SJSA1 (cell line): ENCODE data around the gene CFAP77. TPM values are rescaled to one million over a fixed set of nuclear protein-coding genes. Genes with fewer than 3 reads are reported as not detected.

Experiments used
- DNase-seq, 2 experiments: peaks; one replicate each; pipeline ENCODE4 v3.0.0-alpha.2; 2015 to 2020; ENCODE audit warnings: low spot score in 2 of 2, low read depth in 1 of 2
- H3K27ac ChIP-seq: fragments of 250-450 bp; sonication (Bioruptor Pico); 2 replicates; pipeline ENCODE4 v1.5.1; 2020; ENCODE audit warnings: mild to moderate bottlenecking, moderate library complexity
- H3K27me3 ChIP-seq: fragments of 250-450 bp; sonication (Bioruptor Pico); replicated peaks from 2 replicates; pipeline ENCODE4 v1.5.1; 2020; ENCODE audit warnings: mild to moderate bottlenecking, moderate library complexity
- H3K36me3 ChIP-seq: fragments of 250-450 bp; sonication (Bioruptor Pico); 2 replicates; pipeline ENCODE4 v1.5.1; 2020; ENCODE audit warnings: mild to moderate bottlenecking
- H3K4me1 ChIP-seq: fragments of 250-450 bp; sonication (Bioruptor Pico); replicated peaks from 2 replicates; pipeline ENCODE4 v1.6.1; 2021; ENCODE audit warnings: mild to moderate bottlenecking
- H3K4me3 ChIP-seq: fragments of 250-450 bp; sonication (Bioruptor Pico); 2 replicates; pipeline ENCODE4 v1.5.1; 2020; ENCODE audit warnings: mild to moderate bottlenecking
- H3K9me3 ChIP-seq: fragments of 250-450 bp; sonication (Bioruptor Pico); replicated peaks from 2 replicates; pipeline ENCODE4 v1.5.1; 2020; ENCODE audit warnings: mild to moderate bottlenecking
- total RNA-seq: library from RNA; depleted of rRNA; stranded (reverse); fragments of >200 nt; shearing (Covaris generic); gene quantifications from 2 replicates; pipeline ENCODE4 v1.2.3, GENCODE V29; 2014

CFAP77 gene
- total RNA-seq, 1 experiment from 2014 or later = 0.42 TPM

DNA sequence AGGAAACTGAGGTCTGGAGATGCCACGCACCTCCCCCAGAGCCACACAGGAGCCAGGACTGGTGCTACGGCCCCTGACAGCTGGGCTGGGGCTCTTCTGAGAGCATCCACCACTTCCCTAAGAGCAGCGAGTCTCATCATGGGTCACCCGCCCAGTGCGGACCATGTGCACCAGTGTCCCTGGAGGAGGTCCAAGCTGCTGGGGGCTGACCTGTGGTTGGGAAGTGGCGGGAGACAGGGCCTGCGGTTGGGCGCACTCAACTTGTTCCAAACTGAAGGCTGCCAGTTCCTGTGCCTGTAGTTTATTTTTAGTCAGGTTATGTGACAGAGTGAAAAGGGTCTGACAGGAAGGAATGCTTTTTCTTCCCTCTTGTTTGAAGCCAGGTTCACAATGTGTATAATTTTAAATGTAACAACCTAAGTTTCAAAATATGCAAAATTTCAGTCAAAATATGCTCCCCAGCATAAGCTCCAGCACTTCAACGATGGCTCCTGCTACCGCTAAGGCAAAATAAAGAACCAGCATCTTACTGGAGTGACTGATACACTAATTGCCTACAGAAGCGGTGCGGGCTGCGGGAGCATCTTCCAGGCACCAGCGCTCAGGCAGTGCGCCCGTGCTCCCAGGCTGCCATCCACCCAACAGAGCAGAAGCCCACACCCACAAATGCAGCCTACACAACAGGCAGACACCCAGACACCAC is 187.2 kb downstream of the CFAP77 start:
- H3K27ac ChIP-seq = no peak overlapping the region
- no peaks in the 10 kb centered on the region for H3K27me3 ChIP-seq
- H3K4me1 ChIP-seq = no peaks in the 10 kb centered on the region
- H3K4me3 ChIP-seq = no peak overlapping the region
- no peak for DNase-seq
- H3K9me3 ChIP-seq = no peaks in the 10 kb centered on the region
- H3K36me3 ChIP-seq = peaks cover 16% of the 10 kb centered on the region

- Histone ChIP-seq H3K27ac (no peak overlapping the region), H3K27me3 (no peaks in the 10 kb centered on the region), H3K9me3 (no peaks in the 10 kb centered on the region), H3K36me3 (peaks cover 12% of the 10 kb centered on the region), H3K4me1 (no peaks in the 10 kb centered on the region), H3K4me3 (no peak overlapping the region)
- no peak for DNase-seq
Observed at GRCh38 chr9:132600326-132600984, 190.4 kb downstream of the CFAP77 start.

DNA sequence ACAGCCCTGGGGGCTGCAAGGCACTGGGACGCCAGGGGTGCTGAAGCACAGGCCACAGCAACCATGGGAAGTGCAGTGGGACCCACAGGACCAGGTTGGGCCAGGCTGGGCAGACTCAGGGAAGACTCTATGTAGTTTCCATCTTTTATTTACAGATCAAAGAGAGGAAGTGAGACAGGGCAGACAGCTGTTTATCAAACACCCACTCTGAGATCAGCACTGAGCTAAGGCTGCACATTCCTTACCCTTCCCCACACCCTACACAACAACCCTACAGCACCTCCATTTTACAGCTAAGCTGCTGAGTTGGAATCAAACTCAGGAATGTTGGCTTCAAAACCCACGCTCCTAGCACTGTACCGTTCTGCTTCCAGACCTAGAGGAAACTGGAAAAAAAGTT is 192.2 kb downstream of the CFAP77 start:
- Histone ChIP-seq H3K27me3 (no peaks in the 10 kb centered on the region), H3K9me3 (no peaks in the 10 kb centered on the region), H3K27ac (no peak overlapping the region), H3K4me3 (no peak overlapping the region), H3K4me1 (no peaks in the 10 kb centered on the region), H3K36me3 (peaks cover 19% of the 10 kb centered on the region)
- no peak for DNase-seq

DNA sequence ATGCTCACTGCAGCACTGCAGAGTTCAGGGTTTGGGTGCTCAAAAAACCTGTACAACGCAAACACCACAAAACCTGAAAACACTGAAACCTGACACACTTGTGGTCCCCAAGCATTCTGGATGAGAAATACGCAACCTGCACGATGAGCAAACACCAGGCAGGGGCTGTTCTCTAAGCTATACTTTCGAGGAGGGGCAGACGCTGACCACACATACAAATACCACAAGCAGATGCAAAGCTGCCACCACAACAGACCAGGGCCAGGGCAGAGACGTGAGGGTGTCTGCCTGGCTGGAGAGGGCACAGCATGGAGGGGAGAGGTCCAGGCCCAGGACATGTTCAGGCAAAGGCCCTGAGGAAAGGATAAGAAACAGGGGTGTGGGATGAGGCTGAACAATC is 195.4 kb downstream of the CFAP77 start:
- Histone ChIP-seq H3K9me3 (no peaks in the 10 kb centered on the region), H3K27me3 (no peaks in the 10 kb centered on the region), H3K36me3 (peaks cover 18% of the 10 kb centered on the region), H3K4me3 (no peak overlapping the region), H3K4me1 (peaks cover 10% of the 10 kb centered on the region), H3K27ac (no peak overlapping the region)
- DNase-seq = no peak

- DNase-seq = no peak
- Histone ChIP-seq H3K4me1 (peaks cover 10% of the 10 kb centered on the region), H3K4me3 (no peak overlapping the region), H3K27me3 (no peaks in the 10 kb centered on the region), H3K27ac (no peak overlapping the region), H3K9me3 (no peaks in the 10 kb centered on the region), H3K36me3 (peaks cover 25% of the 10 kb centered on the region)
Observed at GRCh38 chr9:132606066-132606465, 196.1 kb downstream of the CFAP77 start.

GRCh38 chr9:132609184-132609583 is 199.2 kb downstream of the CFAP77 start:
- no peaks in the 10 kb centered on the region for H3K9me3 ChIP-seq
- peaks cover 10% of the 10 kb centered on the region for H3K4me1 ChIP-seq
- H3K36me3 ChIP-seq = peaks cover 28% of the 10 kb centered on the region
- DNase-seq = no peak
- no peak overlapping the region for H3K27ac ChIP-seq
- H3K4me3 ChIP-seq = no peak overlapping the region
- H3K27me3 ChIP-seq = no peaks in the 10 kb centered on the region

- Histone ChIP-seq H3K27ac (no peak overlapping the region), H3K4me3 (no peak overlapping the region), H3K36me3 (peaks cover 32% of the 10 kb centered on the region), H3K4me1 (peaks cover 10% of the 10 kb centered on the region), H3K9me3 (no peaks in the 10 kb centered on the region), H3K27me3 (no peaks in the 10 kb centered on the region)
- peak; percentile 59 to 71 for DNase-seq
Observed at GRCh38 chr9:132609829-132610228, 199.8 kb downstream of the CFAP77 start.

- H3K27me3 ChIP-seq = no peaks in the 10 kb centered on the region
- H3K4me3 ChIP-seq = no peak overlapping the region
- peaks cover 10% of the 10 kb centered on the region for H3K4me1 ChIP-seq
- no peak for DNase-seq
- peaks cover 38% of the 10 kb centered on the region for H3K36me3 ChIP-seq
- H3K27ac ChIP-seq = no peak overlapping the region
- H3K9me3 ChIP-seq = no peaks in the 10 kb centered on the region
Observed at GRCh38 chr9:132610661-132611060, 200.7 kb downstream of the CFAP77 start.

DNA sequence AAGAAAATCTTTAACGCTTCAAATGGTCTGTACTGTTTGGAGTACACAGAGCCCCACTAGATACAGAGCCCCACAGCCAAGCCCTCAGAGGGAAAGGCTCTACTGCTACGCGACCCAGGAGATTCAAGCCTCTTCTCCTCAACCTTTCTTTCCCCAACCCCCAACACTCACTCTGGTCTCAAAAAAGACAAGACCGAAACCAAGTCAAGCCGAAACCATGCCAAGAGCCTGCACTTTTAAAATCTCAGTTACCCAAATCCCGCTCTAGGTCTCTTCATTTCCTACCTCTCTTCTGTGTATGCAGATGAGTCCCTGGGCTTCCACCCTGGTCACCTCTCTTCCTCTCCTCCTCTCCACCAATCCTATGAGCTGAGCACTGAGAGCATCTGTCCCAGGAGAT is 204.3 kb downstream of the CFAP77 start:
- DNase-seq = no peak
- H3K9me3 ChIP-seq = no peaks in the 10 kb centered on the region
- no peak overlapping the region for H3K4me3 ChIP-seq
- H3K27me3 ChIP-seq = no peaks in the 10 kb centered on the region
- peaks cover 57% of the 10 kb centered on the region for H3K36me3 ChIP-seq
- H3K4me1 ChIP-seq = peaks cover 10% of the 10 kb centered on the region
- no peak overlapping the region for H3K27ac ChIP-seq

- DNase-seq = no peak
- no peak overlapping the region for H3K27ac ChIP-seq
- H3K27me3 ChIP-seq = no peaks in the 10 kb centered on the region
- peaks cover 56% of the 10 kb centered on the region for H3K36me3 ChIP-seq
- no peak overlapping the region for H3K4me3 ChIP-seq
- no peaks in the 10 kb centered on the region for H3K9me3 ChIP-seq
- H3K4me1 ChIP-seq = no peaks in the 10 kb centered on the region
Observed at GRCh38 chr9:132615774-132616173, 205.8 kb downstream of the CFAP77 start.

DNA sequence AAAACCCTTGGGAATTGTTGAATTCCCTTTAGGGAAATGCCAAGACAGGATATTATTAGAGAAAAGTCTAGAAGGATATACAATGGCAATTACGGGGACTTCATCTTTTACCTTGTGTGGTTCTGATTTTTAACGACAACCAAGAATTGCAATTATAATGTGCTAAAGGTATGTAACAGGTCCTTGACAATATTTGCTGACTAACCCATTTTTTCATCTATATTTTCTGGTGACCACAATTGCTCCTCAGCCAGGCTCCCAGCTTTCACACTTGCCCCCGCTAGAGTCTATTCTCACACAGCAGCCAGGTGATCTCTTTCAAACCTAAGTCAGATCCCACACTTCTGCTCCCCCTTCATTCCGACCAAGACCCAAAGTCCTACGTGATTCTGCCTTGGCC is 206.7 kb downstream of the CFAP77 start:
- Histone ChIP-seq H3K27me3 (no peaks in the 10 kb centered on the region), H3K4me3 (no peak overlapping the region), H3K9me3 (no peaks in the 10 kb centered on the region), H3K4me1 (no peaks in the 10 kb centered on the region), H3K36me3 (peaks cover 57% of the 10 kb centered on the region), H3K27ac (no peak overlapping the region)
- no peak for DNase-seq

DNA sequence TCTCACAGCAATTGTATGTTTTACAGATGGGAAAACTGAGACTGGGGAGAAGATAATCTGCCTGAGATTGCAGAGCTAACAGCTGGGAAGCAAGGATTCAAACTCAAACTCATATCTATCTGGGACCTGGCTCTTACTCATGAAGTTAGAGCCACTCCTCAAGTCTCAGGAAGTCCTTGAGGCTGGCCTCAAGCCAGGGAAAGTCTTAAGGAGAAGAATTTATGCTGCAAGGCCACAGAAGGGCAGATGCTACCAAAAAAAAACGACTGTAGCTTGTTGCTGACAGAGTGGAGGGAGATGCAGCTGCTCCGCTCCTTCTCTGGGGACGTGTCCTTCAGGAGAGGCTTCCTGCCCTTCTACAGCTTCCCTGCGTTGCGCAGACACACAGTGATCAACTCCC is 212.1 kb downstream of the CFAP77 start:
- H3K9me3 ChIP-seq = no peaks in the 10 kb centered on the region
- DNase-seq = no peak
- peaks cover 32% of the 10 kb centered on the region for H3K36me3 ChIP-seq
- no peaks in the 10 kb centered on the region for H3K4me1 ChIP-seq
- H3K27ac ChIP-seq = no peak overlapping the region
- no peaks in the 10 kb centered on the region for H3K27me3 ChIP-seq
- no peak overlapping the region for H3K4me3 ChIP-seq
